Ovary (tissue), 9 donors: ENCODE measurements around the gene YIPF2. TPM values are rescaled to one million over a fixed set of nuclear protein-coding genes. Genes with fewer than 3 reads are reported as not detected.
A peak's percentile ranks its signal among the peaks of the same experiment; 100 is the strongest.
"Not testable (repeated sequence)": the region's sequence is repeated elsewhere in the genome, so short reads cannot be mapped to it uniquely, and the experiment has no call there.

Source experiments
- DNase-seq, 5 donors: peaks; one replicate each; pipeline ENCODE4 v3.0.0-alpha.2; 2019 to 2020
- H3K27ac ChIP-seq, 2 donors: fragments of 200-600 bp; one replicate each; pipeline versions ENCODE4 v1.5.1 to v1.8.0; 2019 to 2022
- H3K27me3 ChIP-seq: fragments of 200-600 bp; one replicate; pipeline ENCODE4 v1.8.0; 2022
- H3K36me3 ChIP-seq: fragments of 200-600 bp; sonication (generic); one replicate; pipeline ENCODE4 v1.5.1; 2019
- H3K4me1 ChIP-seq: one replicate; pipeline ENCODE4 v1.8.1; 2013; ENCODE audit warnings: mild to moderate bottlenecking, moderate library complexity; ENCODE audit not compliant: insufficient read depth
- H3K4me3 ChIP-seq: fragments of 200-600 bp; sonication (generic); one replicate; pipeline ENCODE4 v1.5.1; 2017
- H3K9me3 ChIP-seq, 2 donors: fragments of 200-600 bp in 1 of 2; sonication (generic) in 1 of 2; one replicate each; pipeline versions ENCODE4 v1.5.1 to v1.8.1; 2013 to 2019; ENCODE audit warnings: mild to moderate bottlenecking in 1 of 2, moderate library complexity in 1 of 2
- EP300 ChIP-seq: sonication (generic); formaldehyde crosslinking; IDR thresholded peaks from one replicate; pipeline ENCODE4 v1.6.1; 2017; ENCODE audit warnings: antibody characterized with exemption
- POLR2A ChIP-seq: fragments of 450-650 bp; IDR thresholded peaks from one replicate; pipeline ENCODE4 v1.6.1; 2017; ENCODE audit warnings: antibody characterized with exemption, mild to moderate bottlenecking, moderate library complexity
- WGBS, 3 donors: extraction: QIAGEN DNeasy Blood & Tissue Kit in 1 of 3; methylation state at CpG; one replicate each; pipeline versions ENCODE4 v1.1.5 to v1.1.7; 2013 to 2017; 5-methylcytosine and 5-hydroxymethylcytosine counted together
- intact Hi-C, 4 donors: fragments of 100-400 bp; cut with DNase I; formaldehyde crosslinking; loops; one replicate each; pipeline versions ENCODE4 v1.11.0 to v1.15.1; 2022 to 2023
- polyA plus RNA-seq, 2 donors: library from polyadenylated mRNA; stranded (reverse); fragments of 200-250 nt in 1 of 2; fragments of 350-450 nt in 1 of 2; fragmentation: Illumina TruSeq in 1 of 2; extraction: RNeasy Lipid Tissue Mini Kit (QIAGEN cat#74804) in 1 of 2; gene quantifications; one replicate each; pipeline ENCODE4 v1.2.3, GENCODE V29; 2013 to 2014
- total RNA-seq, 7 donors: library from RNA; depleted of rRNA in 2 of 7; stranded (reverse); fragments of >200 nt in 2 of 7; fragmentation: NEBNext Ultra II Directional in 3 of 7; extraction: Animal tissue kit (Norgen Biotek cat#: 25700) in 3 of 7; gene quantifications; one replicate each; pipeline versions ENCODE4 v1.1.0 to v1.2.4, GENCODE V29; 2016 to 2023
- TF ChIP-seq, protein P1 (sequence below), 3 donors: fragments of 450-650 bp in 2 of 3; fragments of 200-600 bp in 1 of 3; IDR thresholded peaks; one replicate each; pipeline versions ENCODE4 v1.5.1 to v1.8.0; 2016 to 2022; ENCODE audit warnings: antibody characterized with exemption in 3 of 3, mild to moderate bottlenecking in 1 of 3
- donor health status: DM: no; HTN: no; CAD: no; lungs with moderate emphysema.
- donor health status: DM: no; HTN: no; CAD: no.
- donor health status: Bipolar disorder and iron deficiency.
- donor health status: DM: yes; HTN: yes; CAD: no.
- donor health status: DM: no; HTN: no; CAD: no.
- donor health status: DM: yes; HTN: yes; CAD: no.

Gene YIPF2
- total and polyA plus RNA-seq, 9 donors, result 10.3 to 66.4 (median 45.7) TPM

- DNase-seq, result no peak
- H3K27ac ChIP-seq, result no peak overlapping the region
- TF ChIP-seq POLR2A (no peak), EP300 (no peak)
- TF ChIP-seq, protein P1, sequence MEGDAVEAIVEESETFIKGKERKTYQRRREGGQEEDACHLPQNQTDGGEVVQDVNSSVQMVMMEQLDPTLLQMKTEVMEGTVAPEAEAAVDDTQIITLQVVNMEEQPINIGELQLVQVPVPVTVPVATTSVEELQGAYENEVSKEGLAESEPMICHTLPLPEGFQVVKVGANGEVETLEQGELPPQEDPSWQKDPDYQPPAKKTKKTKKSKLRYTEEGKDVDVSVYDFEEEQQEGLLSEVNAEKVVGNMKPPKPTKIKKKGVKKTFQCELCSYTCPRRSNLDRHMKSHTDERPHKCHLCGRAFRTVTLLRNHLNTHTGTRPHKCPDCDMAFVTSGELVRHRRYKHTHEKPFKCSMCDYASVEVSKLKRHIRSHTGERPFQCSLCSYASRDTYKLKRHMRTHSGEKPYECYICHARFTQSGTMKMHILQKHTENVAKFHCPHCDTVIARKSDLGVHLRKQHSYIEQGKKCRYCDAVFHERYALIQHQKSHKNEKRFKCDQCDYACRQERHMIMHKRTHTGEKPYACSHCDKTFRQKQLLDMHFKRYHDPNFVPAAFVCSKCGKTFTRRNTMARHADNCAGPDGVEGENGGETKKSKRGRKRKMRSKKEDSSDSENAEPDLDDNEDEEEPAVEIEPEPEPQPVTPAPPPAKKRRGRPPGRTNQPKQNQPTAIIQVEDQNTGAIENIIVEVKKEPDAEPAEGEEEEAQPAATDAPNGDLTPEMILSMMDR (IDR thresholded peaks at IDR 0.05), result no peak
- H3K36me3 ChIP-seq, result no peaks in the 10 kb centered on the region
- H3K9me3 ChIP-seq, result no peaks in the 10 kb centered on the region
- intact Hi-C loops, result loop anchor here in 1 of 4 donors (10.0 kb wide), 2 partner anchors 170 to 270 kb away; no protein-coding TSS in a partner anchor
- no peaks in the 10 kb centered on the region for H3K4me1 ChIP-seq
- H3K27me3 ChIP-seq, result no peaks in the 10 kb centered on the region
- no peak overlapping the region for H3K4me3 ChIP-seq
- 74 to 79% (median 77%) methylated on average over 4 of the region's 4 CpGs for WGBS, 3 donors
Measured at GRCh38 chr19:10945264-10945663, 16.8 kb upstream of the YIPF2 start.

GRCh38 chr19:10943412-10943811, 15.0 kb upstream of the YIPF2 start:
- H3K4me1 ChIP-seq, H3K9me3 ChIP-seq, H3K27me3 ChIP-seq, H3K4me3 ChIP-seq, DNase-seq, H3K36me3 ChIP-seq, H3K27ac ChIP-seq: not testable (repeated sequence)
- WGBS, 3 donors, result 82 to 96% (median 92%) methylated on average over 4 of the region's 4 CpGs
- intact Hi-C loops, result loop anchor here in 2 of 4 donors (5.0 to 10.0 kb wide), 3 partner anchors 89 to 271 kb away; no protein-coding TSS in a partner anchor

DNA sequence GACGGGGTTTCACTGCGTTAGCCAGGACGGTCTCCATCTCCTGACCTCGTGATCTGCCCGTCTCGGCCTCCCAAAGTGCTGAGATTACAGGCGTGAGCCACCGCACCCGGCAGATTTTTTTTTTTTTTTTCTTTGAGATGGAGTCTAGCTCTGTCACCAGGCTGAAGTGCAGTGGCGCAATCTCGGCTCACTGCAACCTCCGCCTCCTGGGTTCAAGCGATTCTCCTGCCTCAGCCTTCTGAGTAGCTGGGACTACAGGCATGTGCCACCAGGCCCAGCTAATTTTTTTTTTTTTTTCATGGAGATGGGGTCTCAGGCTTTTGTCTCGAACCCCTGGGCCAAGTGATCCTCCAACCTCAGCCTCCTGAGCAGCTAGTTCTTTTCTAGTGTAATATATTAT, 13.2 kb upstream of the YIPF2 start:
- not testable (repeated sequence) for DNase-seq, H3K36me3 ChIP-seq, H3K27ac ChIP-seq, H3K27me3 ChIP-seq, H3K4me1 ChIP-seq, H3K4me3 ChIP-seq, H3K9me3 ChIP-seq
- intact Hi-C loops, result loop anchor here in 2 of 4 donors (5.0 to 10.0 kb wide), 3 partner anchors 91 to 273 kb away; no protein-coding TSS in a partner anchor
- WGBS, 3 donors, result 72 to 80% (median 72%) methylated on average over 14 of the region's 14 CpGs

DNA sequence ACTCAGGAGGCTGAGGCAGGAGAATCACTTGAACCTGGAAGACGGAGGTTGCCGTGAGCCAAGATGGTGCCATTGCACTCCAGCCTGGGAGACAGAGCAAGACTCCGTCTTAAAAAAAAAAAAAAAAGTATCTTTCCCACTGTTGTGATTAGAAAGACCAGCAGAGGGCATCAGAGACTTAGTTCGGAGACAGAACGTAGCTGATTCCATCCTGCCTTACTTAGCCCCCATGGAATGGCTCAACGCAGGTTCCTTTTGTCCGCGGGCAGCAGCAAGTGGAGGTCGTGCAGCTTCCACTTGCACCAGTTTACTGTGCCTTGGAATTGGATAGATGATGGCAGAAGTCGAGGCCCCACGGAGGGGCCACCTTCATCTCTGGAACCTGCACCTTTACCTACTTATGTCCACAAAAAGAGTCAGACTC, 8.2 kb upstream of the YIPF2 start:
- H3K27ac ChIP-seq, result no peak overlapping the region
- no peaks in the 10 kb centered on the region for H3K27me3 ChIP-seq
- DNase-seq, result peak; percentile 54 to 71 (median 58)
- TF ChIP-seq, protein P1 (IDR thresholded peaks at IDR 0.05), result peak; percentile 38 to 63 (median 45)
- no peak for TF ChIP-seq EP300
- H3K4me1 ChIP-seq, result no peaks in the 10 kb centered on the region
- H3K9me3 ChIP-seq, result no peaks in the 10 kb centered on the region
- intact Hi-C loops, result loop anchor here (5.0 to 10.0 kb wide), 6 partner anchors 81 to 196 kb away; no protein-coding TSS in a partner anchor
- peak overlapping the region; percentile 18 for H3K4me3 ChIP-seq
- 1% methylated on average over 11 of the region's 11 CpGs for WGBS, 3 donors
- no peaks in the 10 kb centered on the region for H3K36me3 ChIP-seq

GRCh38 chr19:10935371-10936059, 7.1 kb upstream of the YIPF2 start:
- Histone ChIP-seq H3K9me3 (no peaks in the 10 kb centered on the region), H3K36me3 (no peaks in the 10 kb centered on the region), H3K27me3 (no peaks in the 10 kb centered on the region), H3K4me3 (no peak overlapping the region), H3K4me1 (no peaks in the 10 kb centered on the region), H3K27ac (no peak overlapping the region)
- TF ChIP-seq, protein P1 (IDR thresholded peaks at IDR 0.05), result no peak
- TF ChIP-seq POLR2A, result no peak
- no peak for TF ChIP-seq EP300
- whole genome bisulfite sequencing, 3 donors, result 81 to 90% (median 87%) methylated on average over 9 of the region's 9 CpGs
- DNase-seq, result no peak
- intact Hi-C loops, result loop anchor here (5.0 to 10.0 kb wide), 6 partner anchors 82 to 197 kb away; no protein-coding TSS in a partner anchor
